Stimulated activated CD4-positive, alpha-beta T cell treated with anti-CD3 and anti-CD28 coated beads, Interleukin-12 subunit alpha, Interleukin-12 subunit beta, amount 100 ng/mL, for 24 hours (primary cell): ENCODE results near the gene PDLIM1.
"Not testable (repeated sequence)": the region's sequence is repeated elsewhere in the genome, so short reads cannot be mapped to it uniquely, and the experiment has no call there.

Source experiments
- DNase-seq, 2 experiments: peaks; one replicate each; pipeline ENCODE4 v3.0.0-alpha.2; 2020; ENCODE audit warnings: low read depth in 2 of 2

Gene PDLIM1

GRCh38 chr10:95211606-95212279 lies 79.1 kb downstream of the PDLIM1 start:
- DNase-seq, result no peak

DNA sequence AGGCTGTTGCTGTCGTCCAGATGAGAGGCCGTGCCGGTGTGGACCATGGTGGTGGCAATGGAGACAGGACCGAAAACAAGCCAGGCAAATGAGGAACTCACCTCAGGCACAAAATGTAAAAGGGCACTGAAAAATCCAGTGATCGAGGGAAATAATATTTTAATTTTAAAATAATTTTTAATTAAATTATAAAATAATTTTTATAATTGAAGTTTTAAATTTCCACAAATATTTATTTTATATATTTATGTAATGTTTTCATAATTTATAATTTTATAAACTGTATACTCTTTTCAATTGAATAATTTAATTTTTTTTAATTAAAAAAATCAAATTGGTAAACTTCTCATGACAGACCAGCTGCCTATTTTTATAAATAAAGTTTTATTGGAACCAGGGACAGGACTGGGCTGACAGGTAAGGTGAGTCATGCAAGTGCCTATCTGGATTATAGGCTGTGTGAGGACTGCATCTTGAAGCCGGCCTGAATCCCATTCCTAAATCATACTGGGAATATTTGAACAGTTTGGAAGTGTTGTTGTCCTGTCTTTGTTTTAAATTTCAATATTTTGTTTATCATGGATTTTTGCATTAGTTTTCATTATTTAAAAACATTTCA lies 81.2 kb downstream of the PDLIM1 start:
- DNase-seq, result no peak

- no peak for DNase-seq
These were observed 82.0 kb downstream of the PDLIM1 start for GRCh38 chr10:95208702-95209391.

DNA sequence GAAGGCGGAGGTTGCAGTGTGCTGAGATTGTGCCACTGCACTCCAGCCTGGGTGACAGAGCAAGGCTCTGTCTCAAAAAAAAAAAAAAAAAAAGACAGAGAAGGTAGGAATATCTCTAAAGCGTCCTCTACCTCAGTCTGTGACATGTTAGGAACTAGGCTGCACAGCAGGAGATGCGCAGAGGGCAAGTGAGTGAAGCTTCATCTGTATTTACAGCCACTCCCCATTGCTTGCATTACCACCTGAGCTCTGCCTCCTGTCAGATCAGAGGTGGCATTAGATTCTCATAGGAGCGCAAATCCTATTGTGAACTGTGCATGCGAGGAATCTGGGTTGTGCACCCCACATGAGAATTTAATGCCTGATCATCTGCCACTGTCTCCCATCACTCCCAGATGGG lies 87.9 kb downstream of the PDLIM1 start:
- DNase-seq, result not testable (repeated sequence)

DNA sequence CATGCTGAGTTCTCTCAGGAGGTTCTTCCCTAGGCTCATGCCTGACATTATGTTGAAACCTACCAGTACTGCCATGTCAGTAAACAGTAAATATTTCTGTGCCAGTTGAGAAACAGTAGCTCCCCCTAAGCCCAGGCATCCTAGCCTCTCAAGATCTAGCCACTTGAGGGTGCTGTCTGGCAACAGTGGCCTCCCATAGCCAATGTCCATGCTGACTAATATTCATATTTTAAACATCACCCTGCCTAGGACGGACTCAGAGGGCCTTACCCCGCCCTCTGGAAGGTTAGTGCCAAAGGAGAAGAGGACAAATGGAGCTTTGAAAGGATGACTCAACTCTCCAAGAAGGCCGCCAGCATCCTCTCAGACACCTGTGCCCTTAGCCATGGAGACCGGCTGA lies 89.1 kb downstream of the PDLIM1 start:
- DNase-seq, result no peak

DNA sequence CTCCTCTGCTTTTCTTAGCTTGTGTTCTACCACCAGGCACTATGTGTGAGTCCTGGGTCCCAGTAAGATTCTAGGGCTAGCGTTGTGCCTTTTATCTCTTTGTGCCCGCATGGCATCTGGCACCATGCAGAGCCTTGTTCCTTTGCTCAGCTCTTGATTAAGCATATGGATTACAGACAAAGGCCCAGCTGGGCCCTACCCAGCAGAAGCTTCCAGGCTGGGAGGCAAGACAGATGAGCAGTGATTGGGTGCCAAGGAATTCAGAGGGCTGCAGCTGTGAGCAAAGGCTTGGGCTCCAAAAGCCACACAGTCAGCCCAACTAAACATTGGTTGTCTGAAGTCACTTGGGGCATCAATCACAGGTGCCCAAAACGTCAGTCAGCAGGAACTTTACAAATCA lies 94.8 kb downstream of the PDLIM1 start:
- DNase-seq, result no peak

GRCh38 chr10:95193944-95194343 lies 96.9 kb downstream of the PDLIM1 start, which contains the start of gene ACSM6:
Gene ACSM6, plus strand, starts transcription at chr10:95194238. Its CDS starts 248 bp downstream, at chr10:95194486.
- no peak for DNase-seq

DNA sequence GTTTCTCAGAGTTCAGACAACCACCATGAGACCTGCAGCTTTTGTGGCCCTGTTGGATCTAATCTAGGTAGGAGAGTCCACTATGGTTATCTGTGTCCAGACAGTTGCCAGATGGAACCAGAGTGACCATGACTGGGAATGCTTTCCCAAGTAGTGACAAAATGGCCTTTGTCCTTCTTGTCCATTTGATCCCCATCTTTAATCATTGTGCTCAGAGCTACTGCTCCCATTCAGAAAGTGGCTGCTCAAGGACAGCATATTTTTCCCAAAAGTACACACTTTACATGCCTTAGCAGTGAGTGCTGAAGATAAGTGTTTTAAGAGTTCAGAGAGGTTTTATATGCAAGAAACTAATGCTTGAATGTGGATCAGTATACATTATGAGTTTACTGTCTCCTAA lies 102.2 kb downstream of the PDLIM1 start:
- no peak for DNase-seq

- no peak for DNase-seq
These were observed 103.2 kb downstream of the PDLIM1 start for GRCh38 chr10:95187617-95188016.
